ENCODE results near the gene KLHDC8A.
"Not testable (repeated sequence)": the region's sequence is repeated elsewhere in the genome, so short reads cannot be mapped to it uniquely, and the experiment has no call there.

Gene KLHDC8A

DNA sequence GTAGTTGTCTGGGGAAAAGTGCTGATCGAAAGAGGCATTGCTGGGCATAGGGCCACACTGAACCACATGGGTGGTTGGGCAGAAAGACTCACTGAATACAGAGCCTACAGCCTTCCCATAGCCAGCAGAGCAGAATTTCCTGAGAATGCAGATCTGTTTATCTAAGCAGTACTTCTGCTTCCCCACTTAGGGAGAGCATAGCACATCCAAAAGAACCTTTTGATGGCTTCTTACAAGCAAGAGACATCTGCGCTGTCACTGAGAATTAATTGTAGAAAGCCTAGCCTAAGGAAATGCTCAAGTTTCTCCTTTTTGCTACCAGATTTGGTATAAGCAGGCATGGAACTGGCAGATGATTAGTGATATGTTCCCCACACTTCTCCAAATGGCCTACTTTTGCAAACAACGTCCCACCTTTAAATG, 13.0 kb upstream of the KLHDC8A start:
- H3K4me3 ChIP-seq (ENCODE audit: low read depth, low read length): no peak overlapping the region
- no peak for TF ChIP-seq CTCF (IDR thresholded peaks at IDR 0.05; ENCODE audit: borderline replicate concordance, insufficient read depth, low read depth, low read length)

DNA sequence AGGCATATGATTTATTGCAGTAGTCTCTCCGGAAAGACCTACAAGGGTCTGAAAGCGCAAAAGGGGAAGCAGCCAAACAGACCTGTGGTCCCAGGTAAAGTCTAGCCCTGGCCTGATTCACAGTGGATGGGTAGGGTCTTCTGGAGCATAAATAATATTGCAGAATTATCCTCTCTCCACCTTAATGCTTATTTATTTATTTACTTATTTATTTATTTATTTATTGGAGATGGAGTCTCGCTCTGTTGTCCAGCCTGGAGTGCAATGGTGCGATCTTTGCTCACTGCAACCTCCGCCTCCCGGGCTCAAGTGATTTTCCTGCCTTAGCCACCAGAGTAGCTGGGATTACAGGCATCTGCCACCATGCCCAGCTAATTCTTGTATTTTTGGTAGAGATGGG, 11.8 kb upstream of the KLHDC8A start:
- no peak overlapping the region for H3K4me3 ChIP-seq (ENCODE audit: low read depth, low read length)
- TF ChIP-seq CTCF (IDR thresholded peaks at IDR 0.05; ENCODE audit: borderline replicate concordance, insufficient read depth, low read depth, low read length): no peak

DNA sequence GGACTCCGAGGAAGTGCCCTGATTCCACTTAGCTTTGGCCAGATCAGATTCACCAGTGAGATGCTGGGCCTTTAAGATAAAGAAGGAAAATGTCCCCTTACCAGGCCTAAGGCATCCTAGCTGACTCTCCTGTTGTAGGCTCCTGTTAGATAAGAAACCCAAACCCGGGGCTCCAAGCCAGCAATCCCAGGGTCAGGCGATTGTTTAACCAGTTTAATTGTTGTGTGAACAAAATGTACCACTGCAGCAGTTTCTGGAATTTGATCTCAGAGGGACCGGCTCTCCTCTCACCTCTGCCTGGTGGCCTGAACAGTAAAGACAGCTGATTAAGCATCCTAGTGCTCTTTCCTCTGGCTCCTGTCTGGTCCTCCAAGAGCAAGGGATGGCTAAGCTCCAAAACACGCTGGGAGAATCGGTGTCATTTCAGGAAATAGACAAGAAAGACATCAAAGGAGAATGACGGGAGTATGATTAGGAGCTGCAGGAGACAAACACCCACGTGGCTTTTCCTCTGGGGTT, 9.3 kb upstream of the KLHDC8A start:
- no peak for TF ChIP-seq CTCF (IDR thresholded peaks at IDR 0.05; ENCODE audit: borderline replicate concordance, insufficient read depth, low read depth, low read length)
- no peak overlapping the region for H3K4me3 ChIP-seq (ENCODE audit: low read depth, low read length)

- H3K4me3 ChIP-seq (ENCODE audit: low read depth, low read length): not testable (repeated sequence)
Measured at GRCh38 chr1:205365086-205365485, 8.4 kb upstream of the KLHDC8A start.

DNA sequence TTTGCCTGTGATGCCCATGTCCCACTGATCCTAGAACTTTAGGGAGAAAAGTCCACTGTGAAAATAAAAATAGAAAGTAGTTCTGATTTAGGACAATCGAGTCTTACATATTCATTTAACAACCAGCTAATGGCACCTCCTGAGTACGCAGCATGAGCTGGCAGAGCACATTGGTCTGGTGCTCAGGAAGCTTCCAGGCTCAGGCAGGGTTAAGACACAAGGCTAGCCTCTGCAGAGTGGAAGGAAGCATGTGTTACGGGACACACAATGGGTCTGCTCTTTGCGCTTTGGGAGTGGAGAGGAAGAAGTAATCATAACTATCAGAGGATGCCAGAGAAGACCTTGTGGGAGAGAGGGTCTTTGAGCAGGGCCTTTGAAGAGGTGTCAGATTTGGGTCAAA, 4.2 kb upstream of the KLHDC8A start:
- no peak for TF ChIP-seq CTCF (IDR thresholded peaks at IDR 0.05; ENCODE audit: borderline replicate concordance, insufficient read depth, low read depth, low read length)
- no peak overlapping the region for H3K4me3 ChIP-seq (ENCODE audit: low read depth, low read length)

DNA sequence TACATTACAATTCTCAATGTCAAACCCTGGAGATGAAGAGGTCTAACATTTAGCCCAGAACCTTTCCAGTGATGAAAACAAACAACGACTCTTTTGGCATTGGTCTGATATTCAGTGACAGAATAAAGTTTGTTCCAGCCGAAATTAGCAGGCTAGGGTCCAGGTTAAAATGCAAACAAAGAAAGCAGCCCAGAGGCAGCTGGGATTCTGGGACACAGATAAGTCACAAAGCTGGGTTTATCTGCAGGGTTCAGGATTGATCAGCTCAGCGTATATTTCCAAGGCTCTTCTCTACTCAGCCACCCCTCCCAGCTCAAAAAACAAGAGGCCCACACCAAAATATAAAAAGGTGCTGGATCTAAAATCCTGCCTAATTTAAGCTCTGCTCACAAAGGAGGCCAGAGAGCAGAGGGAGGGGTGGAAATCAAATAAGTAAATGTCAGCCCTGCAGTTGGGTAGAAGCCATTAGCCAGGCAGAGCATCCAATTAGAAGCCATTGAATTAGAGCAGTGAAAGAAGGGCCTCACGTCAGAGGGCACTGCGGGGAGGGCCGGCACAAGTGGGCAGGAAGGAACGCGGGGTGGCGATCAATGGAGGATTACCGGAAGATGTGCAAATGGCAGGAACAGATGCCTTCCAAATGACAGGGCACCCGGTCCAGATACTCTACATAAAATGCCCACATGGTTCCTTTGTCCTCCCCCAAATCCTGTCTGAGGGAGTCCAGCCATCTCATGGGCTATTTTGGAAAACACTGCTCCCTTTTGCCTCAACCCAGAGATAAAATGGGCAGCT, 3.2 kb upstream of the KLHDC8A start:
- no peak overlapping the region for H3K4me3 ChIP-seq (ENCODE audit: low read depth, low read length)
- TF ChIP-seq CTCF (IDR thresholded peaks at IDR 0.05; ENCODE audit: borderline replicate concordance, insufficient read depth, low read depth, low read length): no peak

- TF ChIP-seq CTCF (IDR thresholded peaks at IDR 0.05; ENCODE audit: borderline replicate concordance, insufficient read depth, low read depth, low read length): no peak
- no peak overlapping the region for H3K4me3 ChIP-seq (ENCODE audit: low read depth, low read length)
Measured at GRCh38 chr1:205358579-205358978, 1.9 kb upstream of the KLHDC8A start.
